Neural crest cell (in vitro differentiated cells): ENCODE measurements around the gene USP15. TPM values are rescaled to one million over a fixed set of nuclear protein-coding genes. Genes with fewer than 3 reads are reported as not detected.

Experiments
- DNase-seq: peaks from one replicate; pipeline ENCODE4 v3.0.0; 2021; ENCODE audit warnings: low read depth, mixed read lengths, low spot score
- H3K27ac Mint-ChIP-seq: one replicate; pipeline ENCODE4 v1.8.0; 2021; ENCODE audit warnings: mild to moderate bottlenecking, mixed read lengths; ENCODE audit not compliant: unreplicated experiment
- H3K27me3 Mint-ChIP-seq: 2 replicates; pipeline ENCODE4 v1.8.0; 2021; ENCODE audit warnings: low read depth, mild to moderate bottlenecking, mixed read lengths
- H3K36me3 Mint-ChIP-seq: 2 replicates; pipeline ENCODE4 v1.8.0; 2021; ENCODE audit warnings: low read depth, mild to moderate bottlenecking, mixed read lengths
- H3K4me1 Mint-ChIP-seq: 2 replicates; pipeline ENCODE4 v1.8.0; 2021; ENCODE audit warnings: mixed read lengths
- H3K4me3 Mint-ChIP-seq: one replicate; pipeline ENCODE4 v1.8.0; 2021; ENCODE audit warnings: mild to moderate bottlenecking, mixed read lengths
- H3K9me3 Mint-ChIP-seq: 2 replicates; pipeline ENCODE4 v1.8.0; 2021; ENCODE audit warnings: mixed read lengths
- total RNA-seq: library from RNA; stranded (reverse); gene quantifications from 2 replicates; pipeline ENCODE4 v1.2.1, GENCODE V29; 2021
- TF ChIP-seq, protein P1 (sequence below): fragments of 200-600 bp; sonication (generic); conservative IDR thresholded peaks from 2 replicates; pipeline ENCODE4 v1.5.0; 2021; ENCODE audit warnings: antibody characterized with exemption, mild to moderate bottlenecking

USP15 gene
- total RNA-seq, 1 donor from 2014 or later: 39.6 TPM

- no peaks in the 10 kb centered on the region for H3K27me3 Mint-ChIP-seq
- H3K4me3 Mint-ChIP-seq: no peak overlapping the region
- no peak for DNase-seq
- TF ChIP-seq, protein P1, sequence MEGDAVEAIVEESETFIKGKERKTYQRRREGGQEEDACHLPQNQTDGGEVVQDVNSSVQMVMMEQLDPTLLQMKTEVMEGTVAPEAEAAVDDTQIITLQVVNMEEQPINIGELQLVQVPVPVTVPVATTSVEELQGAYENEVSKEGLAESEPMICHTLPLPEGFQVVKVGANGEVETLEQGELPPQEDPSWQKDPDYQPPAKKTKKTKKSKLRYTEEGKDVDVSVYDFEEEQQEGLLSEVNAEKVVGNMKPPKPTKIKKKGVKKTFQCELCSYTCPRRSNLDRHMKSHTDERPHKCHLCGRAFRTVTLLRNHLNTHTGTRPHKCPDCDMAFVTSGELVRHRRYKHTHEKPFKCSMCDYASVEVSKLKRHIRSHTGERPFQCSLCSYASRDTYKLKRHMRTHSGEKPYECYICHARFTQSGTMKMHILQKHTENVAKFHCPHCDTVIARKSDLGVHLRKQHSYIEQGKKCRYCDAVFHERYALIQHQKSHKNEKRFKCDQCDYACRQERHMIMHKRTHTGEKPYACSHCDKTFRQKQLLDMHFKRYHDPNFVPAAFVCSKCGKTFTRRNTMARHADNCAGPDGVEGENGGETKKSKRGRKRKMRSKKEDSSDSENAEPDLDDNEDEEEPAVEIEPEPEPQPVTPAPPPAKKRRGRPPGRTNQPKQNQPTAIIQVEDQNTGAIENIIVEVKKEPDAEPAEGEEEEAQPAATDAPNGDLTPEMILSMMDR: no peak
- peaks cover 22% of the 10 kb centered on the region for H3K9me3 Mint-ChIP-seq
- no peaks in the 10 kb centered on the region for H3K4me1 Mint-ChIP-seq
- no peak overlapping the region for H3K27ac Mint-ChIP-seq
- peaks cover 49% of the 10 kb centered on the region for H3K36me3 Mint-ChIP-seq
These were observed 30.6 kb downstream of the USP15 start for GRCh38 chr12:62290846-62291245.

- Mint-ChIP-seq H3K36me3 (peaks cover 56% of the 10 kb centered on the region), H3K9me3 (peaks cover 20% of the 10 kb centered on the region), H3K4me1 (no peaks in the 10 kb centered on the region), H3K27ac (no peak overlapping the region), H3K27me3 (no peaks in the 10 kb centered on the region), H3K4me3 (no peak overlapping the region)
- TF ChIP-seq, protein P1: no peak
- DNase-seq: no peak
These were observed 31.9 kb downstream of the USP15 start for GRCh38 chr12:62291864-62292760.

- Mint-ChIP-seq H3K4me1 (no peaks in the 10 kb centered on the region), H3K27ac (peak overlapping the region; percentile 70), H3K36me3 (peaks cover 57% of the 10 kb centered on the region), H3K4me3 (no peak overlapping the region), H3K27me3 (no peaks in the 10 kb centered on the region), H3K9me3 (peaks cover 18% of the 10 kb centered on the region)
- no peak for DNase-seq
- TF ChIP-seq, protein P1: no peak
These were observed 32.6 kb downstream of the USP15 start for GRCh38 chr12:62292761-62293344.

DNA sequence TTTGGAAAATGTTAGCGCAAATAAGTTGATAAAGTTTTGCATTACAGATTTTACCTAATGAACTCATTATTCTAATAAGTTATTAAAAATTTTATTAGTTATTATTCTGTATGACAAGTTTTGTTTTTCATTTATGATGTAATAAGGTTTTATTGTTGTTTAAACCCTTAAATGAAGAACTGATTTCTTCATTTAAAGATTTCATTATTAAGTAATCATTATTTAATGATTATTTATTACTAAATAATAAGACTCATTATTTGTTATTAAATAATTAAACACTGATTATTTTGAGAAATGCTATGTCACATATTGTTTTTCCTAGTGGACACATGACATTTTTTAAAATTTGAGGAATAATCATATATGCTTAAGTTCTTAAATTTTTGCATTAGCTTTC lies 34.2 kb downstream of the USP15 start:
- H3K4me3 Mint-ChIP-seq: no peak overlapping the region
- TF ChIP-seq, protein P1: no peak
- H3K27me3 Mint-ChIP-seq: no peaks in the 10 kb centered on the region
- no peak for DNase-seq
- peaks cover 51% of the 10 kb centered on the region for H3K36me3 Mint-ChIP-seq
- H3K9me3 Mint-ChIP-seq: peaks cover 8% of the 10 kb centered on the region
- H3K4me1 Mint-ChIP-seq: peaks cover under 1% of the 10 kb centered on the region
- H3K27ac Mint-ChIP-seq: no peak overlapping the region

GRCh38 chr12:62296001-62296400 lies 35.8 kb downstream of the USP15 start:
- peaks cover 5% of the 10 kb centered on the region for H3K4me1 Mint-ChIP-seq
- peaks cover 3% of the 10 kb centered on the region for H3K9me3 Mint-ChIP-seq
- H3K36me3 Mint-ChIP-seq: peaks cover 47% of the 10 kb centered on the region
- TF ChIP-seq, protein P1: no peak
- H3K27me3 Mint-ChIP-seq: no peaks in the 10 kb centered on the region
- DNase-seq: no peak
- H3K27ac Mint-ChIP-seq: no peak overlapping the region
- H3K4me3 Mint-ChIP-seq: no peak overlapping the region
